Osteoblast (primary cell): Measurements from ENCODE around the gene UNK. TPM values are rescaled to one million over a fixed set of nuclear protein-coding genes. Genes with fewer than 3 reads are reported as not detected.
A peak's percentile ranks its signal among the peaks of the same experiment; 100 is the strongest.

Source experiments
- DNase-seq: peaks from one replicate; pipeline ENCODE4 v3.0.0; 2011; ENCODE audit warnings: low spot score, mixed read lengths; ENCODE audit not compliant: insufficient read length; ENCODE audit errors: missing footprints
- H2AFZ ChIP-seq: 2 replicates; pipeline ENCODE4 v1.6.0; 2011; ENCODE audit warnings: mild to moderate bottlenecking, low read length
- H3K27ac ChIP-seq: 2 replicates; pipeline ENCODE4 v1.5.1; 2011; ENCODE audit warnings: mild to moderate bottlenecking, low read depth, low read length, moderate library complexity
- H3K27me3 ChIP-seq: 2 replicates; pipeline ENCODE4 v1.6.0; 2012; ENCODE audit warnings: mild to moderate bottlenecking, control low read depth, inconsistent platforms, low read length, moderate library complexity; ENCODE audit not compliant: insufficient read depth
- H3K36me3 ChIP-seq: 2 replicates; pipeline ENCODE4 v1.5.1; 2011; ENCODE audit warnings: mild to moderate bottlenecking, low read length, control low read depth, moderate library complexity; ENCODE audit not compliant: insufficient read depth
- H3K4me1 ChIP-seq: 2 replicates; pipeline ENCODE4 v1.5.1; 2011; ENCODE audit warnings: mild to moderate bottlenecking, low read length, control low read depth, moderate library complexity; ENCODE audit not compliant: insufficient read depth
- H3K4me2 ChIP-seq: 2 replicates; pipeline ENCODE4 v1.6.0; 2011; ENCODE audit warnings: mild to moderate bottlenecking, low read length; ENCODE audit not compliant: insufficient read depth
- H3K4me3 ChIP-seq: fragments of 200-600 bp; sonication (generic); 3 replicates; pipeline ENCODE4 v1.5.1; 2012; ENCODE audit warnings: mild to moderate bottlenecking, low read length, inconsistent platforms; ENCODE audit not compliant: insufficient read depth
- H3K79me2 ChIP-seq: 2 replicates; pipeline ENCODE4 v1.6.0; 2012; ENCODE audit warnings: mild to moderate bottlenecking, low read length, control low read depth, inconsistent platforms; ENCODE audit not compliant: insufficient read depth
- H3K9me3 ChIP-seq: 2 replicates; pipeline ENCODE4 v1.5.1; 2011; ENCODE audit warnings: low read depth, low read length, control low read depth
- H4K20me1 ChIP-seq: 2 replicates; pipeline ENCODE4 v1.6.0; 2012; ENCODE audit warnings: mild to moderate bottlenecking, low read length, control low read depth; ENCODE audit not compliant: insufficient read depth
- total RNA-seq: library from RNA; depleted of rRNA; stranded (reverse); fragments of >200 nt; gene quantifications from 2 replicates; pipeline ENCODE4 v1.2.3, GENCODE V29; 2012
- TF ChIP-seq, protein P1 (sequence below): IDR thresholded peaks from 2 replicates; pipeline ENCODE4 v1.5.1; 2011; ENCODE audit warnings: mild to moderate bottlenecking, low read depth, low read length, moderate library complexity; ENCODE audit errors: extremely low read depth

UNK gene
- total RNA-seq, 1 donor: 18.5 TPM

DNA sequence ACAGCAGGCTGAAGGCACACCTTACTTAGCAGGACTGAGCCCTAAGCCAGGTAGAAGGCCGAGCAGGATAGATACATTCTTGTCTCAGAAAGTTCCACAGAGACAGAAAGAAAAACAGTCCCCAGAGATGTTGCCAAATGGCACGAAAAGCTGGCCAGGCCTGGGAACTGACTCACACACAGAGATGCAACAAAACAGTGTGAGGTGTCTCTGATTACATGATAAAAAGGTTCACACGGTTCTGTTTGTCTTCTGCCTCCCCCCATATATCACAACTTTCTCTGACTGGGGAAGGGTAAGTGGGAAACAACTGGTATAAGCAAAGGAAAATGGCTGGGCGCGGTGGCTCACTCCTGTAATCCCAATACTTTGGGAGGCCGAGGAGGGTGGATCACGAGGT is 68.8 kb downstream of the UNK start:
- Histone ChIP-seq H3K27ac (peak overlapping the region; percentile 84), H3K36me3 (peaks cover 30% of the 10 kb centered on the region), H3K79me2 (peaks cover 28% of the 10 kb centered on the region), H3K27me3 (no peaks in the 10 kb centered on the region), H3K4me1 (peaks cover 26% of the 10 kb centered on the region), H4K20me1 (peaks cover 5% of the 10 kb centered on the region), H3K9me3 (no peaks in the 10 kb centered on the region), H3K4me3 (peak overlapping the region; percentile 15), H3K4me2 (peak overlapping the region; percentile 85), H2AFZ (no peak overlapping the region)
- DNase-seq: peak; percentile 94
- TF ChIP-seq, protein P1, sequence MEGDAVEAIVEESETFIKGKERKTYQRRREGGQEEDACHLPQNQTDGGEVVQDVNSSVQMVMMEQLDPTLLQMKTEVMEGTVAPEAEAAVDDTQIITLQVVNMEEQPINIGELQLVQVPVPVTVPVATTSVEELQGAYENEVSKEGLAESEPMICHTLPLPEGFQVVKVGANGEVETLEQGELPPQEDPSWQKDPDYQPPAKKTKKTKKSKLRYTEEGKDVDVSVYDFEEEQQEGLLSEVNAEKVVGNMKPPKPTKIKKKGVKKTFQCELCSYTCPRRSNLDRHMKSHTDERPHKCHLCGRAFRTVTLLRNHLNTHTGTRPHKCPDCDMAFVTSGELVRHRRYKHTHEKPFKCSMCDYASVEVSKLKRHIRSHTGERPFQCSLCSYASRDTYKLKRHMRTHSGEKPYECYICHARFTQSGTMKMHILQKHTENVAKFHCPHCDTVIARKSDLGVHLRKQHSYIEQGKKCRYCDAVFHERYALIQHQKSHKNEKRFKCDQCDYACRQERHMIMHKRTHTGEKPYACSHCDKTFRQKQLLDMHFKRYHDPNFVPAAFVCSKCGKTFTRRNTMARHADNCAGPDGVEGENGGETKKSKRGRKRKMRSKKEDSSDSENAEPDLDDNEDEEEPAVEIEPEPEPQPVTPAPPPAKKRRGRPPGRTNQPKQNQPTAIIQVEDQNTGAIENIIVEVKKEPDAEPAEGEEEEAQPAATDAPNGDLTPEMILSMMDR: no peak

DNA sequence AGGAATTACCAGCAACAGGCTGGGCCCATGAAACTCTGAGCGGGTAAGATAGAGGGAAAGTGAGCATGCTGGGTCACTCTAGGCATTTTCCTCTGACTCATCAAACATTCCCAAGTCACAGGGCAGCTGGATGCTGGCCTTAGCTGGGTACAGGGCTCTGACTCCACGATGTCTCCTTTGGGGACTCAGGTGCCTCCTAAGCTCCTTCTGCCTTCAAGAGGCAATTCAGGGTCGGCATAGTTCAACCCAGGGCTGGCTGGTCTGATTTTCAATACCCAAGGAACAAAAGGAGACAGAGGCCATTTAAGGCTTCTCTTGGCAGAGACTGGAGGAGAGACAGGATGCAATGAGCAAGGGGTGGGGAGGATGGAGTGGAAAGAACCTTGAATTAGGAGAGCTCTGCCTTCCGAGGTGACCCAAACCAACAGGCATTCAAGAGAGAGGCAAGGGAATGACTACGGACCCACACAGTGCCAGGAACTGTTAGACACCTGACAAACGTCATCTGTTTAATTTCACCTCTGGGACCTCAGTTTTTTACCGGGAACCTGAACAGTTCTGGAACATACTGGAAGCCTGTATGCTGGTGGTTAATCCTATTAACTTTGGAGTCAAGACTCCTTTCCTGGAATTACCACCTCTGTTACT is 69.6 kb downstream of the UNK start:
- peak; percentile 94 for DNase-seq
- Histone ChIP-seq H3K4me2 (peak overlapping the region; percentile 85), H3K27ac (peak overlapping the region; percentile 84), H2AFZ (no peak overlapping the region), H3K36me3 (peaks cover 22% of the 10 kb centered on the region), H4K20me1 (peaks cover 3% of the 10 kb centered on the region), H3K4me3 (peak overlapping the region; percentile 100), H3K4me1 (peaks cover 26% of the 10 kb centered on the region), H3K27me3 (no peaks in the 10 kb centered on the region), H3K9me3 (no peaks in the 10 kb centered on the region), H3K79me2 (peaks cover 28% of the 10 kb centered on the region)
- TF ChIP-seq, protein P1: no peak

DNA sequence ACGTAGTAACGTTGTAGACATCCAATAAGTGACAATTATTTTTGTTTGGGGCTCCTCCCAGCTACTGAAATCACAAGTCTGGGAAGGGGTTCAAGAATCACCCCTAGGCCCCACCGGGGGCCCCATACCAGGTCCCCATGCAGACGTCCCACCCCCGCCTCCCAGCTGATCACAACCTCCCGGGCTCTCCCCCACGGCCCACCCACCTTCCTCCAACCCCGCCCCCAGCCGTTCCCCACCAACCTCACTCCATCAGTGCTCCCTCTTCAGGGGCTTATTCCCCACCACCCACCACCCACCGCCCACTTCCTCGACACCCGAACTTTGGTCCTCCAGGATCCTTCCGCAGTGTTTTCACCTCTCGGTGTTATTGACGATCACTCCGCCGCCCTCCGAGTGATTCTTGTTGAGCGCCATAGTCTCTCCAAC is 70.3 kb downstream of the UNK start:
- peak overlapping the region; percentile 84 for H3K27ac ChIP-seq
- peak overlapping the region; percentile 85 for H3K4me2 ChIP-seq
- peak overlapping the region; percentile 100 for H3K4me3 ChIP-seq
- TF ChIP-seq, protein P1: no peak
- H3K27me3 ChIP-seq: no peaks in the 10 kb centered on the region
- peaks cover 25% of the 10 kb centered on the region for H3K79me2 ChIP-seq
- H2AFZ ChIP-seq: peak overlapping the region; percentile 78
- H4K20me1 ChIP-seq: peaks cover 3% of the 10 kb centered on the region
- peaks cover 26% of the 10 kb centered on the region for H3K4me1 ChIP-seq
- peak; percentile 84 for DNase-seq
- peaks cover 15% of the 10 kb centered on the region for H3K36me3 ChIP-seq
- no peaks in the 10 kb centered on the region for H3K9me3 ChIP-seq

DNA sequence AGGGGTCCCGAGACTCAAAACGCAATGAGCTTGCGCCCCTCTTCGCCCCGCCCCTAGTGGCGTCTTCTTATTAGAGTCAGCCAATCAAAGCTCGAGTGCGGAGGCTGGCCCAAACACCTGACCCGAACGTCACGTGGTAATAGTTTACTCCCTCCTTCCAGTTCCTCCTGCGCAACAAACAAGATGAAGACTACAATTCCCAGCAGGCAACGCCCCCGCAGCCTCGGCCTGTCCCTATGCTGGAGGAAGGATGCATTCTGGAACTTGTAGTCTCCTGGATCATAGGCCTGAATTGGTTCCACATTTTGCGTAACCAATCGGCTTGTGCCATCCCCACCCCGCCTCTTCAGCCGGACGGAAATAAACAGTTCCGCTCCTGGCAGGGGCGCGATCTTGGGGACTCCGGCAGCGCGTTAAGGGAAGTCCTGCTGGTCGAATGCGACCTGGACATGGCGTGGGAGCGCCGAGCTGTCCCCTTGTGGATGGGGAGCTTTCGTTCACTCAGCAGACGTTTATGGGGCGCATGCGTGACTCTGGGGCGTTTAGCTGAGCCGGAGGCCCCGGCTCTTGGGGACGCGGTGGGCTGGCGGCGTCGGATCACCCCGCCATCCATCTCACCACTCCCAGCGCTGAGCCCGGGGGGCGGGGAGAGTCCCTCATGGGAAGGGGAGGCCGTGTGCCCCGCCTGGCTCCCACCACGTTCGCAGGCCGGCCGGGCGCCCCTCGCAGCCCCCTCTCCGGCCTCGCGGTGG is 70.9 kb downstream of the UNK start, which contains the start of gene WBP2:
WBP2 (minus strand) TSS at position 26 of the 752 bp plus-strand sequence. CDS start 38 bp downstream, outside the sequence.
- Histone ChIP-seq H3K4me1 (peaks cover 26% of the 10 kb centered on the region), H3K4me3 (peak within 1 kb of the TSS; percentile 100), H3K9me3 (no peaks in the 10 kb centered on the region), H3K79me2 (peaks cover 25% of the 10 kb centered on the region), H3K36me3 (peaks cover 12% of the 10 kb centered on the region), H2AFZ (peak within 1 kb of the TSS; percentile 97), H3K4me2 (peak within 1 kb of the TSS; percentile 85), H3K27ac (peak within 1 kb of the TSS; percentile 84), H4K20me1 (peaks cover 3% of the 10 kb centered on the region), H3K27me3 (no peaks in the 10 kb centered on the region)
- TF ChIP-seq, protein P1: no peak
- peak; percentile 100 for DNase-seq
